D341Med (cell line): ENCODE results near the gene MRGPRX1.
"Not testable (repeated sequence)": the region's sequence is repeated elsewhere in the genome, so short reads cannot be mapped to it uniquely, and the experiment has no call there.

Experiments
- DNase-seq: peaks from one replicate; pipeline ENCODE4 v3.0.0; 2012; ENCODE audit warnings: low spot score

MRGPRX1 gene

DNA sequence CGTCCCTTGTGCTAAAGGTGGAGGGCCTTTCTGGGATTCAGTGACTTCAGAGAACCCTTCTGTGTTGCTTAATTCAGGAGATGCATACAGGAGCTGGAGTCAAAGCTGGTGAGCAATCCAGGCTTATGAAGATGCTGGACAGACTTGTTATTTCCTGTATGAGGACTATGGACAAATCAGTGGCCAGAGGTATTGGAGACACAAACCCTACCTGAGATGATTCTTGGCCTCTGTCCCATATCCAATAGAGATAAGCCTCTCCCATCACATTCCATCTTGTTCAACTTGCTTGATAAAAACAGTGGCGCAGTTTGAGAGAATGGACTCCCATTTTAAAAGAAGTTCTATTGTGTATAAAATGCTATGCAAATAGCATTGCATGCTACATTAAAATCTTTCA, at the start of gene MRGPRX1:
MRGPRX1 (minus strand) TSS at position 101 of the 400 bp plus-strand sequence. CDS start 4,630 bp downstream, outside the sequence.
- DNase-seq = no peak

DNA sequence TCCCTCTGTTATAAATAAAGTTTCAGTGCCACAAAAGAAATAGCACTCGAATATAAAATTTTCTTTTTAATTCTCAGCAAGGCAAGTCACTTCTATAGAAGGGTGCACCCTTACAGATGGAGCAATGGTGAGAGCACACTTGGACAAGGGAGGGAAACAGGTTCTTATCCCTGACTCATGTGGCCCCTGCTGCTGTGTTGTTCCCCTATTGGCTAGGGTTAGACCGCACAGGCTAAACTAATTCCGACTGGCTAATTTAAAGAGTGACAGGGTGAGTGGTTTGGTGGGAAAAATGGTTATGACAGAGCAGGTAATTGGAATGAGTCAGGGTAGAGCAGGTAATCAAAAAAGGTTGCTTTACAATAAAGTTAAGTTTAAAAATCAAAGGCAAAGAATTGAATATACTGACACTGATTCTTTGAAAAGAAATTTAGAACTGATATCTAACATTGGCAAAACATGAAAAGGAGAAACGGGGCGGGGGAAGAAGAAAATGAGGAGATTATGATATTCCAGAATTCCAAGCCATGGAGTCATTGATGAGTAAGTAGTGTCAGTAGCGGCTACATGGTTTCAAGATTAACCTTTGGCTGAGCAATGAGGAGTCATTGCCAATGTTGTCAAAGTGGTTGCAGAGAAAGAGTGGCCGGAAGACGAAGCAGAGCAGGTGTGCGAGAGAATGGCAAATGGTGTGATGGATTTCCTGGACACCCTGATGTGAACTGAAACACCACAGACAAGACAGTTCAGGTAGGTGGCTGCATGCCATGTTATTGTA, 48.4 kb upstream of the MRGPRX1 start:
- DNase-seq = no peak

DNA sequence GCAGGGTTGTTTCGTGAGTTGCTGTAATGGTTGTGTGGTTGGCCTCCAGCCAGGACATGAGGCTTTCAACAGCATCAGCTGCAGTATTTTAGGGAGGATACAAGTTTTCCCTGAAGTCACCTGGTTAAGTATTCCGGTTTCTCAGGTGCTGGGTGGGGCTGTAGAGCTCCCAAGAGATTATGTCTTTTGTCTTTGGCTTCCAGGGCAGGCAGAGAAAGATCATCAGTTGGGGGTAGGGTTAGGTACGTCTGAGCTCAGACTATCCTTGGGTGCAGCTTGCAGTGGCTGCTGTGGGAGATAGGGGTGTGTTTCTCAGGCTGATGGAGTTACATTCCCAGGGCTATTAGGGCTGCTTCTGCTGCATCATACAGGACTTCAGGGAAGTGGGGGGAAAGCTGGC, 47.5 kb upstream of the MRGPRX1 start:
- DNase-seq = no peak

GRCh38 chr11:18981897-18982296, 42.7 kb upstream of the MRGPRX1 start:
- no peak for DNase-seq

DNA sequence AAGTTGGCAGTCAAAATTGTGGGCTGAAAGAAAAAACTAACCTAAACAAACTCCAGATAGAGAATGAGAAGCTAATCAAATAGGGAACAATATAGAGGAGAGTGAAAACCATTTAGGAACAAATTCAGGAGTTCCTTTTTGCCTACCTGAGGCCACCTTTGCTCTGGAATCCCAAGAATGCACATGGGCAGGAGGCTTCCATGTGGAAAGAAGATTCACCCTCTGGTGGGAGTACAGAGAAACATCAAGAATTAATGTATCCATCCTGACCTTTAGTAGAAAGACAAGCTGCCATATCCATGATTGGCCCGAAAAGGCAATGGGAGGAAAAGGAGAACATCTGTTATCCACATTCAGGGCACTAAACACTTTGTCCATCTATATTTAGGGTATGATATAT, 35.0 kb upstream of the MRGPRX1 start:
- DNase-seq = no peak

- DNase-seq = no peak
These were observed 33.1 kb upstream of the MRGPRX1 start for GRCh38 chr11:18972336-18972735.

DNA sequence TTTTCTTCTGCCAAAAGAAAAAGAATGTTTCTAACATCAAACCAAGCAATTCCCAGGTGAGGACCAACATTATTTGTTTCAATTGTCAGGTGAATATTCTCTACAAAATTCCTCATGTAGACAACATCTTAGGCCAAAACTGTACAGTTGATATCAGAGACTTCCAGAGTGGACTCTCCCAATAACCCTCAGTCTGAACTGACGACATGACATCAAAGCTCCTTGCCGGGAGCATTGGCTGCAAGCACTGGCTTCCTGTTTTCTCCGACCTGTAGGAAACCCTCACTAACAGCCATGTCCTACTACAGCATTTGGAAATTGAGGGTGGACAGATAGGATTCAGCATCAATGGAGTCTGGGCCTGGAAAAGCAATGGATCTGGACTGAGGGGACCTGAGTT, 30.5 kb upstream of the MRGPRX1 start:
- no peak for DNase-seq

DNA sequence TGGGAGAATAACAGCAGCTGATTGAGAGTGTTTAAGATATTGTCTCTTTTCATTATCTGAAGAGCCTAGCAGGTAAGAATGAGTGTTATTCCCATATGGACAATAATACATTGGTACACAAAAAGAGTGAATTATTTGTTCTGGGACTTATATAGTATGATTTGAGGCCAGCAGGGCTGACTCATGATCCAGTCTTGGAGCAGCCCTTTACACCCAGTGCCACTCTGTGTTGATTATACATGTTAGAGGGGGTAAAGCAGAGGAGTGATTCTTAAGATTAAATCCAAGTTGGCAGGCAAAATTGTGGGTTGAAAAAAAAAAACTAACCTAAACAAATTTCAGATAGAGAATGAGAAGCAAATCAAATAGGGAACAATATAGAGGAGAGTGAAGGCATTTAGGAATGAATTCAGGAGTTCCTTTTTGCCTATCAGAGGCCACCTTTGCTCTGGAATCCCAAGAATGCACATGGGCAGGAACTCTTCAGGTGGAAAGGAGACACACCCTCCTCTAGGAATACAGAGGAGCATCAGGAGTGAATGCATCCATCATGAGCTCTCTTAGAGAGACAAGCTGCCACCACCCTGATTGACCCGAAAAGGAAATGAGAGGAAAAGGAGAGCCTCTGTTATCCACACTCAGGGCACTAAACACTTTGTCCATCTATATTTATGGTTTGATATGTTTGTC, 19.2 kb upstream of the MRGPRX1 start:
- no peak for DNase-seq

DNA sequence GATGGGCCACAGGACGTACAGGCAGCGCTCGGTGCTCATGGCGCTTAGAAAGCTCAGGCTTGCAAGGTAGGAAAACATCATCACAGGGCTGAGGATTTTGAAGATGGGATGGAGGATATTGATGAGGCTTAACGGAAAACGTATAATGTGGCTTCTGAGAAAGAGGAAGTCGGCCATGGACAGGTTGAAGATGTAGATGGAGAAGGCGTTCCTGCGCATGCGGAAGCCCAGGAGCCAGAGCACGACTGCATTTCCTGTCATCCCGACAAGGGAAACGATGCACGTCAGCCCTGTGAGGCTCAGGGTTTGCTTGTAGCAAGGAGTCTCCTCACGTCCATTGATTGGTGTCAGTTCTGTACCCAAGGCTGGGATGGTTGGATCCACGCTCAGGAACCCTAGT, 17.4 kb upstream of the MRGPRX1 start:
- no peak for DNase-seq

DNA sequence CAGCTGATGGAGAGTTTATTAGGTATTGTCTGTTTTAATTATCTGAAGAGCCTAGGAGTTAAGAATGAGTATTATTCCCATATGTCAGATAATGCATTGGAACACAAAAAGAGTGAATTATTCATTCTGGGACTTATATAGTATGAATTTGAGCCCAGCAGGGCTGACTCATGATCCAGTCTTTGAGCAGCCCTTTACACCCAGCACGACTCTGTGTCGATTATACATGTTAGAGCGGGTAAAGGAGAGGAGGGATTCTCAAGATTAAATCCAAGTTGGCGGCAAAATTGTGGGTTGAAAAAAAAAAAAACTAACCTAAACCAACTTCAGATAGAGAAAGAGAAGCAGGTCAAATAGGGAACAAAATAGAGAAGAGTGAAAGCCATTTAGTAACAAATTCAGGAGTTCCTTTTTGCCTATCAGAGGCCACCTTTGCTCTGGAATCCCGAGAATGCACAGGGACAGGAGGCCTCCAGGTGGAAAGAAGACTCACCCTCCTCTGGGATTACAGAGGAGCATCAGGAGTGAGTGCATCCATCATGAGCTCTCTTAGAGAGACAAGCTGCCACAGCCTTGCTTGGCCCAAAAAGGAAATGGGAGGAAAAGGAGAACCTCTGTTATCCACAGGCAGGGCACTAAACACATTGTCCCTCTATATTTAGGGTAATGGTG, 3.1 kb downstream of the MRGPRX1 start:
- no peak for DNase-seq

DNA sequence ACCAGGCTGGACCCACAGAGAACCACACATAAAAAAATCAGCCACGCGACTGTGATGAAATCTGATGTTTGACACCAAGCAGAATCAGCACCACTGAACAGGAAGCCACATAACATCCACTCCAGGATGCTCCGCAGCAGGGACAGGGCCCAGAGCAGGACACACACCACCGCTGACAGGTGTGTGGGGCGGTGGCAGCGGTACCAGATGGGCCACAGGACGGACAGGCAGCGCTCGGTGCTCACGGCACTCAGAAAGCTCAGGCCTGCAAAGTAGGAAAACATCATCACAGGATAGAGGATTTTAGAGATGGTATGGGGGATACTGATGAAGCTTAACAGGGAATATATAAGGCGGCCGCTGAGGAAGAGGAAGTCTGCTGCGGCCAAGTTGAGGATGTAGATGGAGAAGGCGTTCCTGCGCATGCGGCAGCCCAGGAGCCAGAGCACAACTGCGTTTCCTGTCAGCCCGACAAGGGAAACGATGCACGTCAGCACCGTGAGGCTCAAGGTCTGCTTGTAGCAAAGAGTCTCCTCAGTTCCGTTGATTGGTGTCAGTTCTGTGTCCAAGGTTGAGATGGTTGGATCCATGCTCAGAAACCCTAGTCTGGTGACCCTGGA, 4.9 kb downstream of the MRGPRX1 start:
- no peak for DNase-seq

- DNase-seq = no peak
These were observed 11.5 kb downstream of the MRGPRX1 start for GRCh38 chr11:18927550-18928322.

DNA sequence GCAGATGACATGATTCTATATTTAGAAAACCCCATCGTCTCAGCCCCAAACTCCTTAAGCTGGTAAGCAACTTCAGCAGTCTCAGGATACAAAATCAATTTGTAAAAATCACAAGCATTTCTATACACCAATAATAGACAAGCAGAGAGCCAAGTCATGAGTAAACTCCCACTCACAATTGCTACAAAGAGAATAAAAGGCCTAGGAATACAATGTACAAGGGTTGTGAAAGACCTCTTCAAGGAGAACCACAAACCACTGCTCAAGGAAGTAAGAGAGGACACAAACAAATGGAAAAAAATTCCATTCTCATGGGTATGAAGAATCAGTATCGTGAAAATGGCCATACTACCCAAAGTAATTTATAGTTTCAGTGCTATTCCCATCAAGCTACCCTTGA, 13.8 kb downstream of the MRGPRX1 start:
- not testable (repeated sequence) for DNase-seq

- DNase-seq = no peak
These were observed 26.3 kb downstream of the MRGPRX1 start for GRCh38 chr11:18912883-18913282.

DNA sequence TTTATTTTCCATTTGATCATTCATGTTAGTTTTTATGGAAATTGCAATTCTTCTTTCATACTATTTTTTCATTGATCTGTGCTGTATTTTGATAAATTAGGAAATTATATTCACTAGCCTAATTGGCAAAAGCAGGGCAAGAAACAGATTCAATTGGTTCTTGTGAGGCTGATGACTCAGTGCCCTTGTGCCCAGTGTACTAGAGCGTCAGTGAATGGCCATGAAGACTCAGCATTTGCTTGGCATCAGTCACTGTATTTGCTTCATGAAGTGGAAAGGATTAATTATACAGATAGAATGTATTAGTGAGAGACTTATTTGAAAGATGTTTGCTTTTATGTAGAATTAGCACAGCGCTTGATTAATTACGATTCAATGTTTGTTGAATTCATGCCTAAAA, 31.8 kb downstream of the MRGPRX1 start:
- no peak for DNase-seq

DNA sequence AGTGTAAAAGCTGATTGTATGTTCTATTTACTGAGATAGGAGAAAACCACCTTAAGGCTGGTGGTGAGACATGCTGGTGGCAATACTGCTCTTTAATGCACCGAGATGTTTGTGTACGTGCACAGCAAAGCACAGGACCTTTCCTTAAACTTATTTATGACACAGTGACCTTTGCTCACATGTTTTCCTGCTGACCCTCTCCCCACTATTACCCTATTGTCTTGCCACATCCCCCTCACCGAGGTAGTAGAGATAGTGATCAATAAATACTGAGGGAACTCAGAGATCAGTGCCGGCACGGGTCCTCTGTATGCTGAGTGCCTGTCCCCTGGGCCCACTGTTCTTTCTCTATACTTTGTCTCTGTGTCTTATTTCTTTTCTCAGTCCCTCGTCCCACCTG, 38.6 kb downstream of the MRGPRX1 start:
- DNase-seq = not testable (repeated sequence)

- DNase-seq = not testable (repeated sequence)
These were observed 39.0 kb downstream of the MRGPRX1 start for GRCh38 chr11:18900151-18900611.

GRCh38 chr11:18891712-18892111, 47.5 kb downstream of the MRGPRX1 start:
- not testable (repeated sequence) for DNase-seq

DNA sequence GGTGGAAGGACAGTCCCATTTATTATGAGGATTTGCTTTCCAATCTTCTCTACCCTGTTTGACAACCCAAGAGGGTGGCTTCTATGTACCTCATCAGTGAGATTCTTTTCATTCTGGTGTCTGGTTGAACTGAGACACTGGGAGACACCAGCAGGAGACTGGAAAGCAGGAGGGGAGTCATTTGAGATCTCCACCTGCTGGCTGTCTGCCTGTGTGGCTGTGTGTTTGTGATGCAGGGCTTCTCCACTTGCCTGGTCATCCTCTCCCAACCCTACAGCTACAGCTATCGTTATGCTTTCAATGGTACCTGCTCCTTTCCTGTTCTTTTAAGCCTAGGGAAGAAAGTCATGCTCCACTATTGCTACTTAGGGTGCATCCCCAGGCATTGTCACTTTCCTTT, 48.6 kb downstream of the MRGPRX1 start:
- no peak for DNase-seq
